ENCODE results near the gene VSTM2L.
"Not testable (repeated sequence)": the region's sequence is repeated elsewhere in the genome, so short reads cannot be mapped to it uniquely, and the experiment has no call there.

Gene VSTM2L, protein sequence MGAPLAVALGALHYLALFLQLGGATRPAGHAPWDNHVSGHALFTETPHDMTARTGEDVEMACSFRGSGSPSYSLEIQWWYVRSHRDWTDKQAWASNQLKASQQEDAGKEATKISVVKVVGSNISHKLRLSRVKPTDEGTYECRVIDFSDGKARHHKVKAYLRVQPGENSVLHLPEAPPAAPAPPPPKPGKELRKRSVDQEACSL

GRCh38 chr20:37902504-37903313 is at the start of gene VSTM2L:
TSS of gene VSTM2L (plus strand) at chr20:37903127. CDS start at chr20:37903351, 224 bp downstream.
- peak in 1 of 2 experiments; percentile 11 for DNase-seq (ENCODE audit: low read depth in 2 of 2)

DNA sequence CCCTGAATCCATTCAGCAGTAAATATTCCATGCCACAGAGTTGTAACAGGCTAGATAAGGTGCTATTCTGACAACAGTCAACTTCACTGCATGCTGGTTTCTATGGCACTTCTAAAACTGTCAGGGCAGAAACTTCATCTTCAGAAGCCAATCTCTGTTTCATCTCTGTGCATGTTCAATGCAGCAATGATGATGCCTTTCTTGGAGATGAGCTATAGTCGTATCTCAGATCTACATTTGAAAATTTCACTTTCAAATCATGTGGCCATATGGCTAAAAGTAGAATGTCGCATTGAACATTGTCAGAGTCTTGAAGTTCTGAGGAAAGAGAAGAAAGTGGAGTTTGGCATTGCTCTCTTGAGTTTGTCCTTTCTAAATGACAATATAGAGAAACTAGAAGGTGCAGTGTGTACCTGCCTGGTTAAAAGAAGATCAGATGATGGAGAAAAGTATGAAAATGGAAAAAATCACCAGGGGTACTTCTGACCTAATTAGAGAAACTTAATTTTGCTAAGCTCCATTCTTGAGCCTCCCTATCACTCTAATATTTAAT is 49.0 kb upstream of the VSTM2L start:
- no peak for DNase-seq (ENCODE audit: low read depth in 2 of 2)

- DNase-seq (ENCODE audit: low read depth in 2 of 2), result not testable (repeated sequence)
These were observed 46.9 kb upstream of the VSTM2L start for GRCh38 chr20:37856034-37856433.

GRCh38 chr20:37856932-37857660 is 45.8 kb upstream of the VSTM2L start:
- peak; percentile 21 to 37 for DNase-seq (ENCODE audit: low read depth in 2 of 2)

DNA sequence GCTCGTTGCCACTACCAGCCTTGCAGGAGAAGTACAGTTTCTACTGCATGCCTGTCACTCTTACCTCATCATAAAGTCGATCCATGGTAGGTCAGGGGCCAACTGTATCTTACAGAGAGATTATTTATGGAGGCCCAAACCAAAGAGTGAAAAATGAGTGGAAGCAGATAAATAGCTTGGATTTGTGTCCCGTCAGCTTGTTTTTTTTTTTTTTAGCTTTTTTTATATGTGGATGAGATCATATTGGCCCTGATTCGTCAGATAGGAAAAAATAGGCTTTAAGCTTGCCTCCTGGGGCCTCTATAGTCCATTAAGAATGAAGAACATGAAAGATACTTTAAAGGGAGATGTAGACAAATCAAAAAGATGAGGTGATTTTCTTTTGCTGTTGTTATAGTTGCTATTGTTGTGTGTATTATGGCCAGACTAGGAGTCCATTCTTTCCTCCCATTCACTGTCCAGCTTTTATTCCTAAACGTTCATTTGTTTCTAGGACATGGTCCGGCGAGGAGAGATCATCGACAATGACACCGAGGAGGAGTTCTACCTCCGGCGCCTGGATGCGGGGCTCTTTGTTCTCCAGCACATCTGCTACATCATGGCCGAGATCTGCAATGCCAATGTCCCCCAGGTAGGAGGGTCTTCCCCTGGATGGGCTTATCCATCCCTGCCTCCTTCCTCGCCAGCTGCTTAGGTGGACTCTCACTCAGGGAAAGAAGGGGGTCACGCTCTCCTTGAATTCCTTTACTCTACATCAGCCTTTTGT is 43.3 kb upstream of the VSTM2L start:
- no peak for DNase-seq (ENCODE audit: low read depth in 2 of 2)

- no peak for DNase-seq (ENCODE audit: low read depth in 2 of 2)
These were observed 39.6 kb upstream of the VSTM2L start for GRCh38 chr20:37863289-37863688.

- DNase-seq (ENCODE audit: low read depth in 2 of 2), result peak; percentile 45 to 52
These were observed 38.6 kb upstream of the VSTM2L start for GRCh38 chr20:37864298-37864697.

DNA sequence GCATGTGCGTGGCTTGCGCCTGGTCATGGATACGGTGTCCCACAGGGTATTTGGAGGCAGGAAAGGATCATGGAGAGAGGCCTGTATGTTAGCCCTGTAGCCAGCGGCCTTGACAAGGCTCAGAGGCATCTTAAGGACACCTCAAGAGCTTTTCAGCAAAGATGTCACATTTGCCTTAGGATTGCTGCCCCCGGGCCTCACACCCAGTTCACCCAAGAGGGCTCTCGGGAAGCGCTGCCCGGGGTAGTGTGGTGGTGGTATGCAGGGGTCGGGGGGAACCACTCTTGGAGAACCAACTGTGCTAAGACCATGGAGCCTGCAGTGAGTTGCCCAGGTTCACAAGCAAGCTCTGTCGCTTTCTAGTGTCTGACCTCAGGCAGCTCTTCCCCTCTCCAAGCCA is 36.9 kb upstream of the VSTM2L start:
- DNase-seq (ENCODE audit: low read depth in 2 of 2), result no peak

DNA sequence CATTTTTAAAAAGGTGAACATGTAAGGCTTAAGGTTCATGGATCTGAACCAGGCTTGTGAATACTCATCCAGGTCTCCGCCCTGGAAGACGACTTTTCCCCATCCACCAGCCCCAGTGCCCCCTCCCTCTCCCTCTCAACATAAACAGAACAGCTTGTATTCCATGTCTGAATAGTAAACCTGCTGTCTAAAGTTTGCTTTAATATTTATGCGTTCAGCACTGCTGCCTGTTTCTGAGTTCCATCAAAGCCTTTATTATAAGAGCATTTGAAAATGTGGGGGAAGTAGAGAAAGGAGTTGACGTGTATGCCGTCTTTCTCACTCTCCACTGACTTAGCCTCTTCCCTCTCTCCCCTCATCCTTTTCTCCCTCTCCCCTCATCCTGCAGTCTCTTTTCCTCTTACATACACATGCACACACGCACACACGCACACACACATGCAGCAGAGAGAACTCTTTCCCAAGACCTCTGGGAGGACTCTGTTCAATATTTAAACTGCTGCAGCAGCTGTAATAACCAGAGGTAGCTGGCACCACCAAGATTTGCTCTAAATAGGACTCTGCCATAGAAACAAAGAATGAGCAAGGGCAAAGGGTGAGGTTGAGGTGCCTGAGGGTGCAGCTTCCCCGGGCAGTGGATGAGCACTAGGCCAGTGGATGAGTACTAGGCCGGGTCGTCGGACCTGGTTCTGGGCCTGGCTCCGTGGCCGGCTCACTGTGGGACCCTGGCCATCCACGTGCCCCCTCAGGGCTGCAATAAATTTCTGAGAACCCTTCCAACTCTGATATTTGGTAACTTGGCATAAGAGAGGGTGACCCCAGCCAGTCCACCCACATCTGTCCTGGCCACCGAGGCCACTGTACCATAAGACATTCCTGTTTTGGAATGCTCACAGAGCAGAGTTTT is 35.4 kb upstream of the VSTM2L start:
- DNase-seq (ENCODE audit: low read depth in 2 of 2), result no peak

- DNase-seq (ENCODE audit: low read depth in 2 of 2), result no peak
These were observed 34.0 kb upstream of the VSTM2L start for GRCh38 chr20:37868851-37869333.

GRCh38 chr20:37869334-37869861 is 33.5 kb upstream of the VSTM2L start:
- no peak for DNase-seq (ENCODE audit: low read depth in 2 of 2)

DNA sequence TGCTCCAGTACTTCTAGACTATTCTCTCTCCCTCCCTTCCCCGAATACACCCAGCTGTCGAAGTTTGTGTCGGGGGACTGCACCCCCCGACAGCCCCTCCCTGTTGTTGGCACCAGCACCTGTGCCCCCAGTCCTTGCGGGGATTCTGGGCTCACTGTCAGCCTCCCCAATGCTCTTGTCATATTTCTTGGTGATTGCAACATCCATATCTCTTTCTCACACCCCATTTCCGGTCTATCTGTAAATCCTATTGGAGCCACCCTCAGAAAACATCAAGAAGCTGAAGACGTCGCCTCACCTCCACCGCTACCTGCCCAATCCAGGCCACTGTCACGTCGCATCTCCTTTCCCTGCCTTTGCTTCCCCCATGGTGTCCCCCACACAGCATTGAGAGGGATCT is 32.6 kb upstream of the VSTM2L start:
- no peak for DNase-seq (ENCODE audit: low read depth in 2 of 2)

DNA sequence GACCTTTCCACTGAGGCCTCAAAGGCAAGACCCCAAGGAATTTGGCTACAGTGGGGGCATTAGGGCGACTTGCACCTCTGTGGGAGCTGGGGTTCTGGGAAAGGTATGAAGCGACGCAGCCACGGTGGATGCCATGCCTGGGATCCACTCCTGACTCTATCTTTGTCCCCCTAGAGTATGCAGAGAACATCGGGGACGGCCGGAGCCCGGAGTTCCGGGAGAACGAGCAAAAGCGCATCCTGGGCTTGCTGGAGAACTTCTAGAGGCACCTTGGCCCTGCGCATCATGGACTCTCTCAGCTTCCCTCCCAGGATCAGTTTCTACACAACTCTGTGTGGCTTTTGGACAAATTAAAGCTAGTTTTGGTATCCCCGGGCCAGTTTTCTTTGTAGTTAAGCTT is 31.2 kb upstream of the VSTM2L start:
- DNase-seq (ENCODE audit: low read depth in 2 of 2), result no peak

- no peak for DNase-seq (ENCODE audit: low read depth in 2 of 2)
These were observed 30.8 kb upstream of the VSTM2L start for GRCh38 chr20:37872161-37872560.

DNA sequence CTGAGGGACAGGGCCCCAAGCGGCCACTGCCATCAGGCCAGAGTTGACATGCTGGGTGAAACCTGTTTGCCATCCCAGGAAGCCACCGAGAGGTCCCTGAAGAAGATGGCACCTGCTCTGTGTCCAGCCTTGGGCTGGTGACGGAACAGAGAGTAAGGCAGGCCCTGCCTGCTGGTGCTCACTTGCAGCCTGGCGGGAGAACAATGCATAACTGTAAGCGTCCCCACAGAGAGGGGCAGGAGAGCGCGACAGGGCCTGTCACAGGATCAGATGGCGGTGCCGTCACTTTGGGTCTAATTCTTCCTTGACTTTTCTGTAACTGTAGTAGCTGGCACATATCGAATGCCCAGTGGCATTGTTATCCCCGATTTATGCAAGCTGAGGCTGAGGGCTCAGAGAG is 29.0 kb upstream of the VSTM2L start:
- DNase-seq (ENCODE audit: low read depth in 2 of 2), result no peak

DNA sequence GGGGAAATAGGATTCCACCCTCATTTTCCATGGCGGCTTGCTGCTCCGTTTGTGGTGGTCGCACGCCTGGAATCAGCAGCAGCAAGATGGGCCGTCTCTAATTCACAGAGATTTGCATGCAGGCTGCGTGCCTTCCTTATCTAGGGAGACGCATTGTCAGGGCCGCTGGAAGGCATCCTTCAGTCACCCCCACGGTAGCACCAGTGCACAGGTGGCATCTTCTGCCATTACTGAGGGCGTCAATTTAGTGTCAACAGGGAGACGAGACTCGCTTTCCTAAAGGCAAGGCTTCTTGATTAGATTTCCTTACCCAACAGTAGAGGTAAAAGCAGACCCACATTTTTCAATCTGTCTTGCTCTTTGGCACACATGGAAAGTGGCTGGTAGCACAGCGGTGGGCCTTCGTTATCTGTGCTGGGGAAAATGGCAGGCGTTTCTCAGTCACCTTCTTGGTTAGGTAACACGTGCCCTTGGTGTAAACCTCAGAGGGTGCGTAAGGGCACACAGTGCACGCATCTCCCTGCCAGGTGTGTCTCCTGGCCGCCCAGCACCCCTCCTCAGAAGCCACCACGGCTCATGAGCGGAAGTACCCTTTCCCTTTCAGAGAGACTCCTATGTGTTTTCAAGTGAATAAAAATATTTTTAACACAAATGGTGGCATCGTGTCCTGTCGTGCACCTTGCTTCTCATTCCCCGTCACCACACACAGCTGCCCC is 27.3 kb upstream of the VSTM2L start:
- DNase-seq (ENCODE audit: low read depth in 2 of 2), result no peak

- DNase-seq (ENCODE audit: low read depth in 2 of 2), result no peak
These were observed 26.1 kb upstream of the VSTM2L start for GRCh38 chr20:37876863-37877262.

DNA sequence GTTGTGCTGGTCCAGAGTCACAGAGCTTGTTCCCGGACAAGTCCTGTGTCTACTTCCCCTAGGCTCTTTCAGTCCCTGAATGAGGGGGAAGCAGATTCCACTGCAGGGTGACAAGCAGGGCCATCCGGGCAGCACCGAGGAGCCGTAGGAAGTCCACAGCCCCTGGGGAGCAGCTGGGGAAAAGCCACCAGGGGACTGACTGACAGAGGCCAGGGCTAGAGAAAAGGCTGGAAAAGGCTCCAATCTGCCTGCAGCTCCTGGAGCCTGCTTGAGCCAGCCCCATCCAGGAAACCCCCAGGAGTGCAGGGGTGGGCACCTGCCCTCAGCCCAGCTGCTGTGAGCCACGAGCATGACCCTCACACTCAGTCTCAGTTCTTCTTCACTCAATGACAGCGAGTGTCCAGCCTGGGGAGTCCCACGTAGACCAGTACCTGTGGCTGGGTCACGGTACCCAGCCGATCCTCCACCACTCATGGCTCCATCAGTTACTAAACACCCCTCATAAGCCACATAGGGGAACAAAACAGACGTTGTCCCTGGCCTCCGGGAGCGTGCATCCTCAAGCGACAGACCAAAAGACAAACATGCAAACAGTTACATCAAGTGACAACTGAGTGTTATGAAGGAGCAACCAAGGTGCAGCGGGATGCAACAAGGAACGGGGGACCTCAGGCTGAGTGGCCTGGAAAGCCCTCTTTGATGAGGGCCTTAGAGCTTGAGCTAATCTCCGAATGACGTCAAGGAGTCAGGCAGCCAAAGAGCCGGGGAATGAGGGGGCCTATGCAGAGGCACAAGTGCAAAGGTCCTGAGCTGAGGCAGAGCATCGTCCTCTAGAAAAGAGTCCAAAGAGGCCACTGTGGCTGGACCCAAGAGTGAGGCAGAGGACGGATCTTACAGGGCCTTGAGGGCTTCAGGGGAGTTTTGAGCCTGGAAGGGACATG is 24.8 kb upstream of the VSTM2L start:
- no peak for DNase-seq (ENCODE audit: low read depth in 2 of 2)
